Rectal smooth muscle tissue (tissue), 1 donor: ENCODE results near the gene ITPKB.

Source experiments
- H3K27ac ChIP-seq: one replicate; pipeline ENCODE4 v1.7.0; 2013; ENCODE audit warnings: low read depth, low read length, inconsistent platforms
- H3K27me3 ChIP-seq: one replicate; pipeline ENCODE4 v1.7.0; 2013; ENCODE audit warnings: low read length; ENCODE audit not compliant: control insufficient read depth, insufficient read depth
- H3K36me3 ChIP-seq: one replicate; pipeline ENCODE4 v1.7.0; 2013; ENCODE audit warnings: low read length; ENCODE audit not compliant: control insufficient read depth, insufficient read depth
- H3K4me1 ChIP-seq: one replicate; pipeline ENCODE4 v1.7.0; 2013; ENCODE audit warnings: low read length; ENCODE audit not compliant: control insufficient read depth, insufficient read depth
- H3K4me3 ChIP-seq: one replicate; pipeline ENCODE4 v1.7.0; 2013; ENCODE audit warnings: low read length
- H3K9ac ChIP-seq: one replicate; pipeline ENCODE4 v1.7.0; 2013; ENCODE audit warnings: low read length

ITPKB gene

GRCh38 chr1:226661271-226661670 is 77.8 kb downstream of the ITPKB start:
- H3K36me3 ChIP-seq: no peaks in the 10 kb centered on the region
- H3K4me3 ChIP-seq: peak overlapping the region; percentile 22
- H3K27me3 ChIP-seq: no peaks in the 10 kb centered on the region
- peak overlapping the region; percentile 91 for H3K27ac ChIP-seq
- H3K9ac ChIP-seq: no peak overlapping the region
- H3K4me1 ChIP-seq: peaks cover 91% of the 10 kb centered on the region

GRCh38 chr1:226660410-226661182 is 78.5 kb downstream of the ITPKB start:
- Histone ChIP-seq H3K9ac (no peak overlapping the region), H3K4me1 (peaks cover 93% of the 10 kb centered on the region), H3K27me3 (no peaks in the 10 kb centered on the region), H3K36me3 (no peaks in the 10 kb centered on the region), H3K4me3 (peak overlapping the region; percentile 22), H3K27ac (peak overlapping the region; percentile 91)

- Histone ChIP-seq H3K36me3 (no peaks in the 10 kb centered on the region), H3K4me3 (no peak overlapping the region), H3K4me1 (peaks cover 93% of the 10 kb centered on the region), H3K27me3 (no peaks in the 10 kb centered on the region), H3K27ac (peak overlapping the region; percentile 91), H3K9ac (no peak overlapping the region)
Measured at GRCh38 chr1:226659641-226660040, 79.4 kb downstream of the ITPKB start.

- Histone ChIP-seq H3K4me1 (peaks cover 94% of the 10 kb centered on the region), H3K9ac (no peak overlapping the region), H3K27me3 (no peaks in the 10 kb centered on the region), H3K4me3 (no peak overlapping the region), H3K36me3 (no peaks in the 10 kb centered on the region), H3K27ac (peak overlapping the region; percentile 91)
Measured at GRCh38 chr1:226659136-226659535, 79.9 kb downstream of the ITPKB start.

- H3K9ac ChIP-seq: no peak overlapping the region
- no peak overlapping the region for H3K4me3 ChIP-seq
- peaks cover 94% of the 10 kb centered on the region for H3K4me1 ChIP-seq
- H3K36me3 ChIP-seq: no peaks in the 10 kb centered on the region
- H3K27me3 ChIP-seq: no peaks in the 10 kb centered on the region
- H3K27ac ChIP-seq: peak overlapping the region; percentile 91
Measured at GRCh38 chr1:226658546-226659125, 80.4 kb downstream of the ITPKB start.

GRCh38 chr1:226657895-226658545 is 81.1 kb downstream of the ITPKB start:
- Histone ChIP-seq H3K4me3 (no peak overlapping the region), H3K27ac (peak overlapping the region; percentile 91), H3K27me3 (no peaks in the 10 kb centered on the region), H3K36me3 (no peaks in the 10 kb centered on the region), H3K4me1 (peaks cover 94% of the 10 kb centered on the region), H3K9ac (no peak overlapping the region)

GRCh38 chr1:226656601-226657277 is 82.3 kb downstream of the ITPKB start:
- no peak overlapping the region for H3K9ac ChIP-seq
- no peaks in the 10 kb centered on the region for H3K27me3 ChIP-seq
- peaks cover 82% of the 10 kb centered on the region for H3K4me1 ChIP-seq
- H3K27ac ChIP-seq: peak overlapping the region; percentile 91
- peak overlapping the region; percentile 23 for H3K4me3 ChIP-seq
- H3K36me3 ChIP-seq: no peaks in the 10 kb centered on the region

GRCh38 chr1:226656201-226656600 is 82.9 kb downstream of the ITPKB start:
- H3K4me1 ChIP-seq: peaks cover 76% of the 10 kb centered on the region
- no peaks in the 10 kb centered on the region for H3K27me3 ChIP-seq
- no peaks in the 10 kb centered on the region for H3K36me3 ChIP-seq
- peak overlapping the region; percentile 91 for H3K27ac ChIP-seq
- H3K9ac ChIP-seq: no peak overlapping the region
- H3K4me3 ChIP-seq: no peak overlapping the region

GRCh38 chr1:226655251-226656163 is 83.6 kb downstream of the ITPKB start:
- H3K4me1 ChIP-seq: peaks cover 75% of the 10 kb centered on the region
- H3K27ac ChIP-seq: peak overlapping the region; percentile 91
- H3K36me3 ChIP-seq: no peaks in the 10 kb centered on the region
- no peak overlapping the region for H3K9ac ChIP-seq
- H3K4me3 ChIP-seq: no peak overlapping the region
- no peaks in the 10 kb centered on the region for H3K27me3 ChIP-seq

- Histone ChIP-seq H3K4me3 (peak overlapping the region; percentile 28), H3K9ac (no peak overlapping the region)
Measured at GRCh38 chr1:226654668-226655055, 84.4 kb downstream of the ITPKB start.

GRCh38 chr1:226654046-226654667 is 84.9 kb downstream of the ITPKB start:
- Histone ChIP-seq H3K4me1 (peaks cover 68% of the 10 kb centered on the region), H3K27me3 (no peaks in the 10 kb centered on the region), H3K9ac (no peak overlapping the region), H3K4me3 (peak overlapping the region; percentile 28), H3K36me3 (peaks cover 3% of the 10 kb centered on the region), H3K27ac (peak overlapping the region; percentile 91)

More at GRCh38 chr1:226654668-226655055, 84.4 kb downstream of the ITPKB start:
- no peaks in the 10 kb centered on the region for H3K27me3 ChIP-seq
- no peaks in the 10 kb centered on the region for H3K36me3 ChIP-seq
- H3K4me1 ChIP-seq: peaks cover 72% of the 10 kb centered on the region
- peak overlapping the region; percentile 91 for H3K27ac ChIP-seq
